Kasumi-1 (cell line): ENCODE data around the gene BIN2.

Source experiments
- DNase-seq, 2 experiments: peaks; one replicate each; lab custom pipeline; 2025; lab: John Stamatoyannopoulos, UW

Gene BIN2

DNA sequence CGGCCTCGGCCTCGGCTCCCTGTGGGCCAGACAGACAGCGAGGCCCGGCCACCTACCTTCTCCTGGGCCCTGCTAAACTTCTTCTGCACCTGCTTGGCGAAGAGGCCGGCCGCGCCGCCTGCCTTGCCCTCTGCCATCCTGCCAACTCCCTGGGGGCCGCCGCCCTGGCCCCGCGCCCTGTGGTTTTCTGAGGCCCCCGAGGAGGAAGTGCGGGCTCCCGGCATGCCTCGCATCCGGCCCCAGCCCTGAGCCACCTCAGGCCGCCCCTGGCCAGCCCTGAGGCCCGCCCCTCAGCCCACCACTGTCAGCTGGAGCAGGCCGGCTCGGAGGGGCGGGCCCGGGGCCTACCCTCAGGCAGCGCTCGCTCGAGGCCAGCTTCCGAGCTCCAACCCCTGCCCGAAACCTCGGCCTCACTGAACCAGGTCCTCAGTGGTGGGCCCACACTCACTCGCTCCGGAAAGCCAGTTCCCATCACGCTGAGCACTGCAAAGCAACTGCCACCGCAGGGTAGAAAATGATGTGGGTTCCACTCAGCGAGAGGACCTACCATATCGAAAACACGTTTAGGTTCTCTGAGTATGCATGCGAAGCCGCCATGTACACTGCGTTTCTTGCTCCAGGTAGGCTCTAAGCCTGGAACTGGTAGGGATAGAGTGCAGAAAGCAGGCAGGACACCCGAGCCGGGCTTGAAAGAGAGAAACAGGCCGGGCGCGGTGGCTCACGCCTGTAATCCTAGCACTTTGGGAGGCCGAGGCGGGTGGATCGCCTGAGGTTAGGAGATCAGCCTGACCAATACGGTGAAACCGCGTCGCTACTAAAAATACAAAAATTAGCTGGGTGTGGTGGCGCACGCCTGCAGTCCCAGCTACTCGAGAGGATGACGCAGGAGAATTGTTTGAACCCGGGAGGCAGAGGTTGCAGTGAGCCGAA, at the start of gene BIN2:
BIN2 (minus strand) TSS at position 209 of the 930 bp plus-strand sequence; CDS start at position 137, 72 bp downstream.
- DNase-seq = peak; percentile 41 to 61

DNA sequence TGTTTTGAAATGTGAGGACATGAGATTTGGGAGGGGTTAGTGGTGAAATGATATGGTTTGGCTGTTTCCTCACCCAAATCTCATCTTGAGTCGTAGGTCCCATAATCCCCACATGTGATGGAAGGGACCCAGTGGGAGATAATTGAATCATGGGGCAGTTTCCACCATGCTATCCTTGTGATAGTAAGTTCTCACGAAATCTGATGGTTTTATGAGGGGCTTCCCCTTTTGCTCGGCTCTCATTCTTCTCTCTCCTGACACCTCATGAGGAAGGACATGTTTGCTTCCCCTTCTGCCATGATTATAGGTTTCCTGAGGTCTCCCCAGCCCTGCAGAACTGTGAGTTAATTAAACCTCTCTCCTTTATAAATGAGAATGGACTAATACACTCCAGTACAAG, 49.2 kb upstream of the BIN2 start:
- no peak for DNase-seq

GRCh38 chr12:51372021-51372420, 48.0 kb upstream of the BIN2 start:
- DNase-seq = no peak

- DNase-seq = no peak
Observed at GRCh38 chr12:51371295-51371953, 47.5 kb upstream of the BIN2 start.

GRCh38 chr12:51370667-51371066, 46.7 kb upstream of the BIN2 start:
- DNase-seq = no peak

DNA sequence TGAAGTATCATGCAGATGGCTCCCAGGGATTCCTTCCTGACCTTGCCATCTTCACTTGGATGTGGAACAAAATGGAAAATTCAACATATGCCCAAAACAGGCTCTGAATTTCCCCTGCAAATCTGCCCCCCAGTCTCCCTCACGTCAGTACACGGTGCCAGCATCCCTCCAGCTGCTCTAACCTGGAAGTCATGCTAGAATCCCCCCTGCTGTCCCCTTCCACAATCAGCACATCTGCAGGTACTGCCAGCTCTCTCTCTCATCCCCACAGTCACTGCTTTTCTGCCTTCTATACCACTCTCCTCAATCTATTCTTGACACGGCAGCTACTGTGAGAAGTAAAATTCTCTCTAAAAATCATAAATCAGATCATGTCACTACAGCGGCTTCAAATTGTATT, 45.6 kb upstream of the BIN2 start:
- DNase-seq = no peak

- peak; percentile 96 to 97 for DNase-seq
Observed at GRCh38 chr12:51368640-51369517, 44.9 kb upstream of the BIN2 start.

DNA sequence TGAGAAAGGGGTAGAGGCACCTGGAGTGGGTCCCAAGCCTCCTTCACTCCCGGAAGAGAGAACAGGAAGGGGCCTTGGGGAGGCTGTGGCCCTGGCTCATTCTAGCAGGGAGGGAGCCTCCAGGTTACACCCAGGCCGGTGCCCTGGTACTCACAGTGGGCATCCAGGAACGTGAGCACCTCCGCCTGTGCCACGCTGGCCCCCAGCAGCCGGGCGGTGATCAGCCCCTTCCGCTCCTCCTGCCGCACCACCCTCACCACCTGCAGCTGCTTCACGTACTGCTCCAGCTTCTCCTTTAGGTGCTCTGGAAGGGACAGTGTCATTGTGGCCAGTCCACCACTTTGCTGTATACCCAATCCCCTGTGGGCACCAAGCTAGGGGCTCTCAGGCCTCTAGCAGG, 41.3 kb upstream of the BIN2 start:
- no peak for DNase-seq

DNA sequence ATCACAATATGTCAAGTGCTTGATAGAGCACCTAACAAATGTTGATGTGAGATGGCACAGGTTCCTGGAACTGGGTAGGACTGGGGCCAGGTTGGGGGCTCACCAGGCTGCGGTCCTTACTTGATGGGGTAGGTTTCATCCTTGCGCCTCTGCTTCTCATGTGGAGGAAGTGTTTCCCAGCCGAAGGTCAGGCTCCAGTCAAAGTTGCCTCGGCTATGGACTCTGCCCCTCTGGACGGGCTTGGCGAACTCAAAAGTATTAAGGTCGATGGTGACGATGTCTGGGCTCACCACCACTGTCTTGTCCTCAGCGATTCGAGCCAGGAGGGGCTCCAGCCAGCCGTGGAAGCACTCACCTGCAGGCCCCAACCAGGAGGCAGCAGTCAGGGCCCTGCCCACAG, 40.0 kb upstream of the BIN2 start:
- DNase-seq = no peak

- DNase-seq = no peak
Observed at GRCh38 chr12:51362747-51363342, 38.9 kb upstream of the BIN2 start.

DNA sequence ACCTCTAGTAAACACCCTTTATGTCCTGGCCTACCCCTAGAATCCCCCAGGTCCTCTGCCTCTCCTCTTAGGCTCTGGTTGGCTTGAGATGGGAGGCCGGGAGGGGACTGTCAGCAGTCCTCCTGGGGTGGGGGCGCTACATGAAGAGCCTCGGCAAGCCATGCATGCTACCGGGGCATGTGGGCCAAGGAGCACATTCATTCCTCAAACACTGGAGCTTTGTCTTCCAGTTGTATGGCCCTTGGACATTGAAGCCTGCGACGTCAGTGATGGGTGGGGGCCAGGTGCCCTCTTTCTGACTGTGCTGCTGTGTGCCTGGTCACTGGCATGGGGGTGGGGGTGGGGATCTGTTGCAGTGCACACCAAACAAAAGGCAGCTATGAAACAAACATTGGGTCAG, 38.3 kb upstream of the BIN2 start:
- DNase-seq = no peak

DNA sequence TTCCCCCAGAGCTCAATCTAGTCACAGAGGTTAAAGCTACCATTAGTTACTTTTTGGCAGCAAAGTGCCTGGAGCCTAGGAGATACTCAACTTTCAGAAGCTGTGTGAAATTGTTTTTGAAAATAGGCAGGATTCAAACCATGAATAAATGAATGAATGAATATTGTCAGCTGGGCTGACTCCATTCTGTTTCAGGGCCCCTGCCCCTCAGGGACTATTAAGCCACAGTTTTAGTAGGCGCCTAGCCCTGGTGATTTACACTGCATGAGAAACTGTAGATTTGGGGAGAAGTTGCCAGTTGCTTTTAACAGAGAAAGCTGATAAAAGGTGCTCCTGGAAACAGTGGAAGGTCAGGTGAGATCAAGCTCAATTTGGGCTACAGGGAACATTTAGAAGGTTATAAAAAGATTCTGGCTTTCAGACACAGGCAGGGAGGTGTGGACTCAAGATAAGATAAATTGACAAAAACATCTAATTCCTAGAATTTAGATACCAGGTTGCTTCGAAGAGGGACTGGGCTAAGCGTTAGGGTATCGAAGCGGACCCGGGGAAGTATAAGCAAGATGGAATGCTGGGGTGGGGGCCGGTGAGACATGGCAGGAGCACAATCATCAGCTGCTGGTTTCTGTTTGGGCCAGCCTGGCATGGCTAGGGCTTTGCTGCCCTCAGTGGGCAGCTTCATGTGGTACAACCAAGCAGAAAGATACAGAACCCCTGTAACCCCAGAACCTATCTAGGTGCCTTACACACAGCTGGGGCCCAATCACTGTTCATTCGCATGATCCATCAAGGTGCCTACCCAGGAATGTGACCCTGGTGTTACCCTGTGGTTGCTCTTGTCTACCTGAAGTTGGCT, 37.4 kb upstream of the BIN2 start:
- no peak for DNase-seq

GRCh38 chr12:51360315-51360714, 36.3 kb upstream of the BIN2 start:
- no peak for DNase-seq

- no peak for DNase-seq
Observed at GRCh38 chr12:51359851-51360250, 35.9 kb upstream of the BIN2 start.

DNA sequence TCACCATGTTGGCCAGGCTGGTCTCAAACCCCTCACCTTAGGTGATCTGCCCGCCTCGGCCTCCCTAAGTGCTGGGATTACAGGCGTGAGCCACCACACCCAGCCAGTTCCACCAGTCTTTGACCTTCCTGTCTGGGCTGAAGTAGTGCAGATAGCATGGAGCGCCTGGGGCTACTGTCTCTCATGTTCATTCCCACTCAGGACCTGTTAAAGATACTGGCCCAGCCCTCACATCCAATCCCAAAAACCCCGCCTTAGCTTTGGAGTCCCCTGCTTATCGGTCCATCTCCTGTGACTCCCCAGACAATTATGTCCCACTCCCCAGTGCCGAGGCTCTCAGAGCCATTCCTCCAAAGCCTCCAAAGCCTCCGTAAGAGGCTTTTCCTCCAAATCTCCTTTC, 34.5 kb upstream of the BIN2 start:
- no peak for DNase-seq

DNA sequence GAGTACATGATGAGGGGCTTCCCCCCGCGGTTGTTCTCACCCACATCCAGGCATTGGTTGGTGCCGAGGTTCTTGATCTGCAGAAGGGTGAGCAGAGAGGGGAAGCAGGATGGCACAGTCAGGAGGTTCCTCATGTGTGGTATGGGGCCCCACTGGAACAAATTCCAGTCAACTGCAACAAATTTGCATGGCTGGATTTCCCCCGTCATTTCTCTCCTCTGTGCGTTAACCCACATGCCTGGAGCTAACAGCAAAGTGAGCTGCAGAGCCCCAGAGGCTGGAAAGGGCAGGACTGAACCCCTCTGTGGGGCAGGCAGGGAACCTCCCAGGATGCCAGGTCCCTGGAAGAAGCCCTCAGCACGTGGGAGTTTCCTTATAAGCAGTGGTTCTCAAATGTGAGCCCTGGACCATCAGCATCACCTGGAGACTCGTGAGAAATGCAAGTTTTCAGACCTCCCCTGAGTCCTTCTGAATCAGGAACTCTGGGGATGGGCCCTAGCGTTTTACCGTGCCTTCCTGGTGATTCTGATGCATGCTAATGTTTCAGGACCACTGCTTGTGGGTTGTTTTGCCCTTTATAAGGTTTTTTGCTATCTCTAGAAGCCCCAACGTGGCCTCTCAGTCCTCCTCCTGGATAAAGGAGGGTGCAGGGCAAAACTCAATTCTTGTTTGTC, 33.5 kb upstream of the BIN2 start:
- peak; percentile 16 to 24 for DNase-seq

DNA sequence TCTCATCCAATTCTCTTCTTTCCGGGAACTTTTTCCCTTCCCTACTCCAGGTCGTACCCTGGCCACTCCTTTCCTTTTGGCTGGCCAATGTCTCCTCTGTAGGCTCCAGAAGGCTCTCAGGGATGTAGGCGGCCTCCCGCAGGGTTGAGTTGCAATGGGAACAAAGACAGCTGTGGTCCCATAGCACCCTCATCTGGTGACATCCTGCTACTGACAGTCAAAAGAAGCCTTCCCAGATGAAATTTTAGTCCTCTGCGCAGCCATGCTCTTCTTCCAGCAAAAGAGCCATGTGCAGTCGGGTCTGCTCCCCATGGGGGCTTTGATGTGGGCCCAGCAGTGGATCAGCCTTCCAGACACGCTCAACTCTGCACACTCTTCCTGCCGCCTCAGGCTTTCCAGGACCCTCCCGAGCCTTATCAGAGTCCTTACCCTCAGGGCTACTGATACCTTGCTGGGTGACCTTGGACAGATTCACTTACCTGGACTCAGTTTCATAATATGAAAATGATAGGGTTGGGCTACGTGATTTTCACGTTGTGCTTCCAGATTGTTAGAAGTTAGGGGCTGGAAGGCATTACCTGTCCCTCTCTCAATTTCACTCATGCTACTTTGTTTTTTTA, 28.0 kb upstream of the BIN2 start:
- peak; percentile 48 to 70 for DNase-seq

DNA sequence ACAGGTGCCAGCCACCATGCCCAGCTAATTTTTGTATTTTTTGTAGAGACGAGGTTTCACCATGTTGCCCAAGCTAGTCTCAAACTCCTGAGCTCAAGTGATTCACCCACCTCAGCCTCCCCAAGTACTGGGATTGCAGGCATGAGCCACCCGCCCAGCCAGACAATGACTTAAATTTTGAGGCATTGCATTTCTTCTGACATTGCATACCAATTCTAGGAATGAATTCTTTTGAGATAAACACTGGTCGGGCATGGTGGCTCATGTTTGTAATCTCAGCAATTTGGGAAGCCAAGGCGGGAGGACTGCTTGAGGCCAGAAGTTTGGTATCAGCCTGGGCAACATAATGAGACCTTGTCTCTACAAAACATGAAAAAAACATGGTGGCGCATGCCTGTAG, 25.1 kb upstream of the BIN2 start:
- DNase-seq = no peak

- no peak for DNase-seq
Observed at GRCh38 chr12:51348116-51348515, 24.1 kb upstream of the BIN2 start.

GRCh38 chr12:51346581-51346980, 22.6 kb upstream of the BIN2 start, which contains the start of gene CELA1:
CELA1 (minus strand) TSS chr12:51346679; CDS start chr12:51346638, 41 bp downstream.
- DNase-seq = no peak
